SH-SY5Y (cell line): Measurements from ENCODE around the gene PXDC1.

Experiments
- GATA2 ChIP-seq: IDR thresholded peaks from 2 replicates; pipeline ENCODE4 v1.6.1; 2011; ENCODE audit warnings: mild to moderate bottlenecking, low read depth, low read length
- GATA3 ChIP-seq: IDR thresholded peaks from 2 replicates; pipeline ENCODE4 v1.6.1; 2011; ENCODE audit warnings: low read depth, mild to moderate bottlenecking, low read length, moderate library complexity

DNA sequence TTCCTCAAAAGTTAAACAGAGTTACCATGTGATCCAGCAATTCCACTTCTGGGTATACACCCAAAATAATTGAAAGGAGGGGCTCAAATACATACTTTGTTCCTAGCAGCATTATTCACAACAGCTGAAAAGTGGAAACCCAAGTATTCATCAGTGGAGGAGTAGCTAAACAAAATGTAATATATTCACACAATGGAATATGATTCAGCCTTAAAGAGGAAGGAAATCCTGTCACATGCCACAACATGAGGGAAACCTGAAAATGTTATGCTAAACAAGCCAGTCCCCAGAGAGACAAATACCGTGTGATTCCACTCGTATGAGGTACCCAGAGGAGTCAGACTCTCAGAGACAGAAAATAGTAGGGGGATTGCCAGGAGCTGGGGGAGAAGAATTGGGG, 44.5 kb downstream of the PXDC1 start:
- TF ChIP-seq GATA2 = no peak
- no peak for TF ChIP-seq GATA3
